GM18499 (cell line): ENCODE data around the gene FADS2.

Experiments
- ATAC-seq: cut with Tn5 transposase; IDR thresholded peaks from one replicate; pipeline ENCODE4 v1.9.1; 2021; ENCODE audit warnings: moderate number of reproducible peaks; ENCODE audit not compliant: insufficient read depth, unreplicated experiment

The FADS2 gene

GRCh38 chr11:61795459-61795858, 32.6 kb upstream of the FADS2 start:
- ATAC-seq, result no peak

- ATAC-seq, result no peak
Measured at GRCh38 chr11:61795876-61796526, 32.1 kb upstream of the FADS2 start.

- ATAC-seq, result no peak
Measured at GRCh38 chr11:61797263-61797944, 30.7 kb upstream of the FADS2 start.

DNA sequence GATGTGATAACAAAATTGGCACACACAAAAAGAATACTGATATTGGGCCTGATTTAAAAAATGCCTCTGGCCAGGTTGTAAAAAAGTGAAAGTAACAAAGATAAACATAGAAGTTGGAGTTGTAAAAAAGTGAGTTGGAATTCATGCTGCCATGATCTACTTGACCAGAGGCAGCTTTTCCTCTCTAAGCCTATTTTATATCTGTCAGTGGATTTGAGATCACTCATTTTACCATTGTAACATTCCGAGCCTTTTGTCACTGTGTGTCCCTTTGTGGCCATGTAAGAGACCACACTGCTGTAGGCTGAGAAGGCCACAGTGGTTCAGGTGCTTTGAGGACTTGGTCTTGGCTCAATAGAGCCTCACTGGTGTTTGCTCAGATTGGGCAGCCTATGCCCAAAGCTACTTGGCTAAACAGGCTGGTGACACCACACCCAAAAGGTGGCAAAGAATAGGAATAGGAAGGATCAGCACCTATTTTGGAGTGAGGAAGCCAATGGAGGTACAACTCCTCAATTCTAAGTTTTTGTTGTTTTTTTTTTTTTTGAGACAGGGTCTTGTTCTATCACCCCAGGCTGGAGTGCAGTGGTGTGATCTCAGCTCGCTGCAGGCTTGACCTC, 28.3 kb upstream of the FADS2 start:
- no peak for ATAC-seq

GRCh38 chr11:61800331-61801281, 27.5 kb upstream of the FADS2 start:
- no peak for ATAC-seq

DNA sequence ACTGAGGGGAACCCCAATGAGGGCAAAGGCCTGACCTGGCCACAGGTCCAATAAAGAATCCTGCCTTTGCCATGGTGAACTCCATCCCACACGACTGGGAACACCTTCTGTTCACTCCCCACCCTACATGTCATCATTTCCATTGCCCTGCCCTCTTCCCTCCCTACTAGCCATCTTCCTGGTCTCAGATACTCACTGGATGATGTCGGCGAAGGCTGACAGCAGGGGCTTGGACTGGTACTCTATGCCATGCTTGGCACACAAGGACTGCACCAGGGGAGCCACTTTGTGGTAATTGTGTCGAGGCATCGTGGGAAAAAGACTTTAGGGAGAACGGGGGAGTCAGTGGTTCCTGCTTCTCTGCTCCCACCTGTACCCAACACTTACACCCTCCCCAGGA, 25.5 kb upstream of the FADS2 start:
- ATAC-seq, result no peak

- no peak for ATAC-seq
Measured at GRCh38 chr11:61803889-61804647, 24.0 kb upstream of the FADS2 start.

GRCh38 chr11:61805146-61805545, 23.0 kb upstream of the FADS2 start:
- ATAC-seq, result no peak

GRCh38 chr11:61806785-61807184, 21.3 kb upstream of the FADS2 start:
- ATAC-seq, result no peak

- no peak for ATAC-seq
Measured at GRCh38 chr11:61810671-61811175, 17.4 kb upstream of the FADS2 start.

- ATAC-seq, result no peak
Measured at GRCh38 chr11:61811831-61812230, 16.3 kb upstream of the FADS2 start.

- ATAC-seq, result no peak
Measured at GRCh38 chr11:61812736-61813411, 15.2 kb upstream of the FADS2 start.

GRCh38 chr11:61814247-61814957, 13.7 kb upstream of the FADS2 start:
- no peak for ATAC-seq

- no peak for ATAC-seq
Measured at GRCh38 chr11:61814958-61815789, 12.9 kb upstream of the FADS2 start.

DNA sequence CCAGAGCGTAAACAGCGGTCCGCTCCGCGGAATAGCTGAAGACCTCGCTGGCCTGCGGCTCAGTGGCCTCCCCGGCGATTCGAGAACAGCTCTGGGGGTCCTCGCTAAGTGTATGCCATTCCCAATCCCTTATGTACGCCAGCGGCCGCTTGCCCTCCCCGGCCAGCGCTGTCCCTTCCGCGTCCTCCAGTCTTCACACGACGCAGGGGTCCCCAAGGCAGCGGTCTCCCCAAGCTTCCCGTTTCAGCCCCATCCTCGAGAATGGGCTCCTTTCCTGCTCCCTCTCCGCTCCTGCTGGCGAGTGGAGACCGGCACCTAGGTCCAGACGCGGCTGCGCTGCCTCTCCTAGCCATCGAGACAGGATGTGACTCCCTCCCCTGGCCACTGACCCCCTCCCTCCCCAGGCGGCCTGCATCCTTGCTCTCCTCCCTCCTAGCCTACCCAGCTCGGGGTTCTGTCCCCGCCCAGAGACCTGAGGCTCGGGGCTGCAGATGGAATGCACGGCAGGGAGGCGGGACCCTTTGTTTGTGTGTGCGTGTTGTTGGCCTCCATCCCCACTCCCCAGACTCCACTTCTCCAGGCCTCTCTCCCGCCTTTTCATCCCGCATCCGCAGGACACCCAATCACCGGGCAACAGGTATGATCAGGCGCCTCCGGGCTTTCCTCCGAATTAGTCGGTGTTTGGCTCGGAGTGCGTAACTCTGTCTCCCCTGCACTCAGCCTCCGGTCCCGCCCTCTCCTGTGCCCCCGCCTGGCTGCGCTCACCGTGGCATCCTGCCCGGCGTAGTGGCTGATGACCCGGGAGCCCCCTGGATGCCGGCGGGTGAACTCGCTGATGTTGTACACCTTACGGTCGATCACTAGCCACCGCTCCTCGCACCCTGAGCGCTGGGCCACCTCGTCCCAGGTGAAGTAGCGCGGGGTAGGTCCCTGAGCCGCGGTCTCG, 12.0 kb upstream of the FADS2 start:
- no peak for ATAC-seq

DNA sequence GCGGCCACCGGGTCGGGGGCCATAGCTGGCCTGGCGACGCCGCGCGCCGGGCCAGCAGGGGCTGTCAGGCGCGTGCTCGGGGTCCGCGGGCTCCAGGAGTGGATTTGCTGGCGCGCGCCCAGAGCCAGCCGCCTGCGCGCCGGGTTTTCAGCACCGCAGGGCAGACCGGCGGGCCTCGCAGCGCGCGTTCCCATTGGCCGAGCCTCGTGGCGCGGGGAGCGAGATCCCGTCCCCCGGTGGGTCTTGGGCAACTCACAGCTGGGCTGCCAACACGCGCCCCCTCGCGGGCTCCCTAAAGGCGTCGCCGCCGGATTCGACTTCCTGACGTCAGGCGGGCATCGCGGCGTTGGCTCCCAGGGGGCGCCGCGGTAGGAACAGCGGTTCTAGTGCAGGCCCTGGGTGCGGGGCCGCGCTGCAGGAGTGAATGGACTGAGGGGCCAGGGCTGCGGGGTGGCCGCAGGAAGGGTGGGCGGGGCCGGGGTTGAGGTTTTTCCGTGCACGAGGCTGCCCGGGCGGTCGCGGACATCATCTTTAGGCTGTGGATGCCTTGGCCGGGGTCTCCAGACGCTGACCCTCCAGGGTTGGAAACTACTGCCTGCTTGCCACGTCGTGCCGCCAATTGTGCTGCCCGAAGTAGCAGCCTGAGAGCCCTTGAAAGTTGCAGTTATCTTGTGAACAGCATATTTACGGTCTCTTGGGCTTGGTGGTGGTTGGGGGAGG, 11.2 kb upstream of the FADS2 start, which contains the start of gene FADS1:
Gene FADS1, minus strand, starts transcription at position 268 of the 720 bp plus-strand sequence. Its CDS starts 74 bp downstream, at position 194.
- ATAC-seq, result no peak
